HG03469 (cell line): ENCODE measurements around the gene ATP8B3.

ENCODE experiments used
- ATAC-seq: cut with Tn5 transposase; IDR thresholded peaks from one replicate; pipeline ENCODE4 v1.9.1; 2021; ENCODE audit warnings: mild to moderate bottlenecking, moderate library complexity, moderate number of reproducible peaks; ENCODE audit not compliant: unreplicated experiment

ATP8B3 gene, protein sequence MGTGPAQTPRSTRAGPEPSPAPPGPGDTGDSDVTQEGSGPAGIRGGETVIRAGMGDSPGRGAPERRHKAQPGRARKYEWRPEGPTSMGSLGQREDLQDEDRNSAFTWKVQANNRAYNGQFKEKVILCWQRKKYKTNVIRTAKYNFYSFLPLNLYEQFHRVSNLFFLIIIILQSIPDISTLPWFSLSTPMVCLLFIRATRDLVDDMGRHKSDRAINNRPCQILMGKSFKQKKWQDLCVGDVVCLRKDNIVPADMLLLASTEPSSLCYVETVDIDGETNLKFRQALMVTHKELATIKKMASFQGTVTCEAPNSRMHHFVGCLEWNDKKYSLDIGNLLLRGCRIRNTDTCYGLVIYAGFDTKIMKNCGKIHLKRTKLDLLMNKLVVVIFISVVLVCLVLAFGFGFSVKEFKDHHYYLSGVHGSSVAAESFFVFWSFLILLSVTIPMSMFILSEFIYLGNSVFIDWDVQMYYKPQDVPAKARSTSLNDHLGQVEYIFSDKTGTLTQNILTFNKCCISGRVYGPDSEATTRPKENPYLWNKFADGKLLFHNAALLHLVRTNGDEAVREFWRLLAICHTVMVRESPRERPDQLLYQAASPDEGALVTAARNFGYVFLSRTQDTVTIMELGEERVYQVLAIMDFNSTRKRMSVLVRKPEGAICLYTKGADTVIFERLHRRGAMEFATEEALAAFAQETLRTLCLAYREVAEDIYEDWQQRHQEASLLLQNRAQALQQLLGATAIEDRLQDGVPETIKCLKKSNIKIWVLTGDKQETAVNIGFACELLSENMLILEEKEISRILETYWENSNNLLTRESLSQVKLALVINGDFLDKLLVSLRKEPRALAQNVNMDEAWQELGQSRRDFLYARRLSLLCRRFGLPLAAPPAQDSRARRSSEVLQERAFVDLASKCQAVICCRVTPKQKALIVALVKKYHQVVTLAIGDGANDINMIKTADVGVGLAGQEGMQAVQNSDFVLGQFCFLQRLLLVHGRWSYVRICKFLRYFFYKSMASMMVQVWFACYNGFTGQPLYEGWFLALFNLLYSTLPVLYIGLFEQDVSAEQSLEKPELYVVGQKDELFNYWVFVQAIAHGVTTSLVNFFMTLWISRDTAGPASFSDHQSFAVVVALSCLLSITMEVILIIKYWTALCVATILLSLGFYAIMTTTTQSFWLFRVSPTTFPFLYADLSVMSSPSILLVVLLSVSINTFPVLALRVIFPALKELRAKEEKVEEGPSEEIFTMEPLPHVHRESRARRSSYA (N-terminal part only)

GRCh38 chr19:1811942-1812425 is at the start of gene ATP8B3:
TSS of gene ATP8B3 (minus strand) at chr19:1812276. CDS start at chr19:1811736, 540 bp downstream.
- peak; percentile 3 for ATAC-seq

- ATAC-seq, result no peak
Observed at GRCh38 chr19:1861599-1862031, 49.5 kb upstream of the ATP8B3 start.

DNA sequence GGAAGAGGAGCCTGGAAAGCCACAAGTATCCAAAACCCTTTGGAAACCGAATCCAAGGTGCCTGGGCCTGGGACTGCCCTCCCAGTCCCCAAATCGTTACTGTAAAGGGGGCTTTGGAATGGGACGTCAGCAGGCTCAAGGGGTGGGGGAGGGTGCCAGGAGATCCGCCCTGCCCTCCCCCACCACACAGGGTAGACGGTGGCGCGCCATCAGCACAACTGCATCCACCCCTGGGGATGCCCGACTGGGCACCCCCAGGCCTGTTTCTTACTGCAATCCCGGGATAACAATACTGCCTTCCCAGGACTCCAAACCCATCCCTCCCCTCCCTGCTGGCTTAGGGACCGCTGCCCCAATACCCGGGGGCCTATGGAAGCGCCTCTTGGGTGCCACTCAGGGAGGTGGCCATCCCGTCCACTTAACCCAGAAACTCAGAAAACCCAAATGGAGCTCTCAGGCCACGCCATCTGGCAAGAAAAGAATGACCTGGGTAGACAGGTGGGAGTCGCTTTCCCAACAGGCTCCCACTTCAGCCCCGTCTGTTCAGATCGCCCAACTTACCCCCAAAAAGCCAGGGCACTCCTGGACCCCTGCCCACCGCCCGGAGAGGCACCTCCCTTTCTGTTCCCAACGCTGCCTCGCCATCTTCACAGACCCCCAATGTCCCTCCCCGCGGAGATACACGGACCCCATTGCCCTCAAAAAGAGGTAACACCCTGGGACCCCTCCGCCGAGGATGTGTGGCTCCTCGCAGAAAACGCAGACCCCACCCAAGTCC is 48.9 kb upstream of the ATP8B3 start:
- ATAC-seq, result no peak

DNA sequence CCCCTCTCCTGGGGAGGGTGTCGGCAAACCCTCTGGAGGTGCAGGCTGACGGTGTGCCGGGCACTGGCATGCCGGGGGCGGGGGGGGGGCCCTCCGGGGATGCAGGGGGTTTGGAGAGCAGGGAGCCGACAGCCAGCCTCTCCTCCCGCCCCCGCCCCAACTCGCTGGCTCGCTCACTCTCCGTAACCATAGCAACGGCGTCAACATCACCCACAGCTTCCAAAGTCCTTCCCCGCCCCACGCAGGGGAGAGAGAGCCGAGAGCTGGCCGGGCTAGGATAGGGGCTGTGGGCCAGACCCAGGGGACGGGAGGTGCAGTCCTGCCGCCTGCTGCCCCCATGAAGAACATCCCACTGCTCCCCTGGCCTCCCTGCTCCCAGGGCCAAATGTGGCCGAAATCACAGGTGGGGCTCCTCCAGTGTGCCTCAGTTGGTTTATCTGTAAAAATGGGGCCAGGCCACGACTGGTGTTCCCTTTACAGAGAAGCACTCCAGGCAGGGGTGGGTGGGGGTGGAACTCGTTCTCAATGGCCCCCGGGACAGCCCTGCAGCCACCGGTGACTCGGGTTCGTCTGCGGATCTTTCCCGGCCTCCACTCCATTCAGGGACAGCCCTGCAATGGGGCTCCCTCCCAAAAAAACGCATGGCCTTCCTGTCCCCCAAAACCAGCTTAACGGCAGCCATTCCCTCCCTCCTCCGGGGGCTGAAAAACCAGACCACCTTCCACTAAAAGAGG is 48.1 kb upstream of the ATP8B3 start:
- ATAC-seq, result no peak

GRCh38 chr19:1859331-1859781 is 47.3 kb upstream of the ATP8B3 start:
- no peak for ATAC-seq

DNA sequence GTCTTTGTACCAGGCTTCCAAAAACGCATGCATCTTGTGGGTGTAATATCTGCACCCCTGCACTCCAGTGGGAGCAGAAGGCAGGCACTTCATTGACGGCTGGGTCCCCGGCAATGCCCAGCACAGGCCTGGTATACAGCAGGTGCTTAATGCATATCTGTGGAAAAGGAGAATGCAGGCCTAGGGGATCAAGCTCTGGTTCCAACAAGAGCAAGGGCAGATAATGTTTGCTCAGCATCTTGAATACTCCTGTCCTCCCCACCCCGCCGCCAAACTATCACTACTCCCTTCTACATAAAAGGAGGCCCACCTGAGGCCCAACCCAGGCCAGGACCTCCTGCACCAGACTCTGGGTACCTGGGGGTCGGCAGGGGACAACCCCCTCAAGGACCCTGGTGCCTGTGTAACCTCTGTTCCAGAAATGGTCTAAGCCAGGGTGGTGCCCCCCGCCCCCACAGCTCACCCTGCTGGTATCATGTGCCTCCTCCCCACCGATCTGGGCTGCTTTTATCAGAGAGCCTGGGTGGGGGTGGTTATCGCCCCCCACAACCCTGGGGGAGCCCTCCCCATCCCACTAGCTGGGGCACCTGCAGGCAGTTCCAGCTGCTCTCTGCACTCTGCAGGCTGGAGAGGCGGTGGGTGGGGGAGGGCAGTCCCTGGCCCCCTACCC is 46.5 kb upstream of the ATP8B3 start:
- ATAC-seq, result no peak

DNA sequence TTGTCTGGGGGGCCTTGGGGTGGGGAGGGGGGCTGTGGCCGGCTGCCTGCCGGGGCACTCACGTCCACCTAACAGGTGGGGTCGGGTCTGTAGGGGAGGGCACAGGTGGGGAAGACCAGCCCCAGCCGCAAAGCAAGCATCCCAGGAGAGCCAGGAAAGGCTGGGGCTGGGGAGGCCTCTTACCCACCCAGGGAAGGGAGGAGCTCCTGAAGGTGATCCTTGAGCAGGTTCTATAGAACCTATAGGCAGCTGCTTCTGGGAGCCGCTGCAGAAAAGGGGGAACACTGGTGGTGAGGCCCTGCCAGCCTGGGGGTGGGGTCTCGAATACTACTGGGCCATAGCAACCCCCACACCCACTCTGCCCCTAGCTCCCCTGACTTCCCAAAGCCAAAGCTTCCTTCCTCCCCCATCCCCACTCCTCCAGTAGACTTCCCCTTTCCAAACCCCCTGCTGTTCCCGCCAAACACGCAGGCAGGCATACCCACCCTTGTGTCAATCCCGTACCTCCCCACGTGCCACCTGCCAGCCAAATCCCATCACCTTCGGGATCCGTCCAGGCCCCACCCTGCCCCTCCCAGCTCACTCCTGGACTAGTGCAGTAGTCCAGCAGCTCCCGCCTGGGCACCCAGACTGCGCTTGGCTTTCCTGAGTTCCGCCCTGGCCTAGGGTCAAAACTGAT is 45.7 kb upstream of the ATP8B3 start:
- no peak for ATAC-seq

DNA sequence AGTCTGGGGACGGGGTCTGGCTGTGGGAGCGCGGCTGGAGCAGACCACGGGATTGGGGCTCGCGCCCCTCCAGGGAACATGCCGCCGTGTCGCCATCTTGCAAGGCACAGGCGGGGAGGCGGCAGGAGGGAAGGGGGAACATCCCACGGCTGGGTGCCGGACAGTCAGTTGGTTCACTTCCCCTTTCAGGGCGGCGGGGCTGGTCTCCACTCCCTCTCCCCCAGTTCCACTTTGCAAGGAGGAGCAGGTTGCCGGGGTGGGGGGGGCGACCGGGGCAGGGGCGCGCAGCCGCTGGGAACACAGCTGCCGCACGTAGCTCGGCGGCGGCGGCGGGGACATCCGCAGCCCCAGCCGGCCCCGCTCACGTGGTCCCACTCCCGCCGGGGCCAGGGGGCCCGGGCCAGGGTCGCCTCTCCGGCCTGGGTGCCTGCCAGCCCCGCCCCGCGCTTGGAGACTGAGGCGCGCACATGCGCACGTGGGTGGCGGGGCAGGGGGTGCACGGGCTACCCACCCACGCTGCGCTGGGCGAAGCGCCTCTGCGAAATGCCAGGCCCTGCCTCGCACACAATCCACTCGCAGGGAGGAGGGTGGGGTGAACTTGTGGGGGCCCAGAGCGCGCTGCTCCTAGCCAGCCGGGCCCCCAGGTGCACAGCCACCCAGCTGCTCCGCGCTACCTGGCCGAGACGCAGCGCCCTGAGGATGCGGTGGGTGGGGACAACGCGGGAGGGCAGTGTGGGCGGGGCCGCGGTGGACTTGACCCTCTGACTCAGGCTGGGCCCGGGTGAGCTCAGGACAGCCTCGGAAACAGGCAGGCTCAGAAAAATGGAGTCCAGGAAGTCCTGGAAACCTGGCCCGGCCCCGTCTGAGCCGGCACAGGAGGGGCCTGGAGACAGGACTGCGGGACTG is 44.9 kb upstream of the ATP8B3 start:
- ATAC-seq, result no peak

DNA sequence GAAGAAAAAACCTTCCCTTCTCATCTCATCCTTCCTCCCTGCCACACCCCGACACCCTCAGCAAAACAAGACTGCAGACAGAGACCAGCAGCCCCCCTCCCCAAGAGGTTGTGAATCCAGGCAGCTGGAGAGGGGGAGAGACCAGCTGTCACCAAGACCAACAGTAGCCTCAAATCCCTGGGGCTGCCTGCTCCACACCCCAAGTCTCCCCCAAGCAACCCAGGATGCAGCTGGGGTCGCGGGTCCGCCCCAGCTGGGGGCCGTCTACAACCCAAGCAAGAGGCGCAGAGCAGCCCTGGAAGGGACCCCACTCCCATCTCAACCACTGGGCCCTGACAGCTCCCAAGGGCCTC is 44.2 kb upstream of the ATP8B3 start:
- ATAC-seq, result no peak

DNA sequence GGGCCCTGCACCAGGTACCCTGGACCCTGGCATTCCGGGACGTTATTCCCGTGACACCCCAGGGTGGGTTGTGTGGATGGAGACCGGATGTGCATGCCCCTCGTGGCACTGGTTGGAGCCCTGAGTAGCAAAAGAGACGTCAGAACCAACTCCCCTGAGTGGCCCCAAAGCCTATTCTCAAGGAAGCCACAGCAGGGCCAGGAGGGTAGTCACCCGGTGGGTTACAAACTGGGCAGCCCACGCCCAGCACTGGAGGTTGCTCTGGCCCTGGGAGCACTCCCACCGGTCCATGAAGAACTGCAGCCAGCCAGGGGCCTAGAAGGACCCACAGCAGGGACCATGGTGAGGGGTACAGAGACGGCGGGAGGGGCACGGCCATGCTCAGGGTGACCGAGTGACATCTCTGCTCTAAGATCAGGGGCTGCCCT is 43.8 kb upstream of the ATP8B3 start:
- no peak for ATAC-seq

DNA sequence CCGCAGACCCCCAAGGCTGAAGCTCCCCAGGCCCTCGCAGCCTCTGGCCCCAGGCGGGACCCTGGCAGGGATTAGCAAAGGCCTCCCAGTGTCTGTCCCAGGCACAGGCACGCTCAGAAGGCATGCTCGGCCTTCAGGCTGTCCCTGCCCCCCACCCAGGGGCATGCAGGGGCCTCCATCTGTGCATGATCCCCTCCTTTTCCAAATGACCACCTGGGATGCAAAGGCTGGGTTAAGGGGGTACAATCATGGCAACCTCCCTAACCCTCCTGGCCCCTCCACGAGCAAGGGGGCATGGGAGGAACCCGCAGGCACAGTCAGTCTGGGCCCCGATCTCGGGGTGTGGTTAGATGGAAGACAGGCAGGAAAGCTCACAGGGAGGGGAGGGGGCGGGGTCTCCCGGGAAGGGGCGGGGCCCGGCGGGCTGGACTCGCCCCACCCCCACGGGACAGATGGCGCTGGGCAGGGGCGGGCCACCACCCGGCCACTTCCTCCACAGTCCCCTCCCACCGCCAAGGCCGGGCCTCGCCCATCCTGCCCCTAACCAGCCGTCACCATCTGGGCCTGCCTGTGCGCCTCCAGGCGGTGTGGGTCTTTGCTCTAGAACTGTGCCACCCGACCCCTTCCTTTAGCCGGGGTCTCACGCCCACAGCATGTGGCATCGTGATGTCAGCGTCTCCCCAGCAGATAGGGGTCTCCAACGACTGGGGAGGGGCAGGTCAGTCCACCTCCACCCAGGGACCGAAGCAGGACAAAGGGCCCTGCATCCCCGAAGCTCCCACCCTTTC is 43.2 kb upstream of the ATP8B3 start:
- no peak for ATAC-seq

GRCh38 chr19:1854542-1855039 is 42.5 kb upstream of the ATP8B3 start:
- ATAC-seq, result no peak

- no peak for ATAC-seq
Observed at GRCh38 chr19:1854039-1854541, 42.0 kb upstream of the ATP8B3 start.

DNA sequence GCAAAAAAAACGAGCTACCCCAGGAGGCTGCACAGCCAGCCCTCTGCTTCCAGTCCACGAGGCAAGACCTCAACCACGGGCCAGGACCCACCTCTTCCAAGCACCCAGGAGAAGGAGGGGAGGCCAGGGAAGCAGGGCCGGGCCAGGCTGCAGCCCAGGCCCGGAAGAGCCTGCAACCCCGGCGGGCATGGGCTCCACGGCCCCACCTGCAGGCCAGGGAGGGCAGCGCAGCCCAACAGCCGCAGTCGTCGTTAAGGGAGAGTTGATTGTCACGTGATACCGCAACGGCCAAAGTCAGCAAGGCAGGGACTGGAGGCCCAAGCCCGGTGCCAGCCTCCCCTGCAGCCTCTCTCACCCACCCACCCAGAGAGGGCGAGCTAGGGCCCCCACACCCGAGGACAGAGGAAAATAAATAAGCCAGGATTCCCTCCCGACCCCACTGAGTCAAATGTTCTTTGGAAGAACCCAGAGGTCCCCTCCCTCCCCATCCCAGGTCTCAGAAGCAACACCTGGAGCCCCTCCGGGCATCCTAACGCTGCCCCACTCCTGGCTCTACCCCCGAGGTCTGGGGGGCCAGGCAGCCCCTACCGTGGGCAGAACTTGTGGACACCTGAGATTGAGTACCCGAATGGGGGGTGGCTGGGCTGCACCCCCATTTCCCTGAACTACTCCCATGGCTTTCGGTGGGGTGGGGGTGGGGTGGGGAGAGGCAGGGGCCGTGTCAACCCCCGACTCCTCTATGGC is 41.4 kb upstream of the ATP8B3 start:
- ATAC-seq, result no peak

DNA sequence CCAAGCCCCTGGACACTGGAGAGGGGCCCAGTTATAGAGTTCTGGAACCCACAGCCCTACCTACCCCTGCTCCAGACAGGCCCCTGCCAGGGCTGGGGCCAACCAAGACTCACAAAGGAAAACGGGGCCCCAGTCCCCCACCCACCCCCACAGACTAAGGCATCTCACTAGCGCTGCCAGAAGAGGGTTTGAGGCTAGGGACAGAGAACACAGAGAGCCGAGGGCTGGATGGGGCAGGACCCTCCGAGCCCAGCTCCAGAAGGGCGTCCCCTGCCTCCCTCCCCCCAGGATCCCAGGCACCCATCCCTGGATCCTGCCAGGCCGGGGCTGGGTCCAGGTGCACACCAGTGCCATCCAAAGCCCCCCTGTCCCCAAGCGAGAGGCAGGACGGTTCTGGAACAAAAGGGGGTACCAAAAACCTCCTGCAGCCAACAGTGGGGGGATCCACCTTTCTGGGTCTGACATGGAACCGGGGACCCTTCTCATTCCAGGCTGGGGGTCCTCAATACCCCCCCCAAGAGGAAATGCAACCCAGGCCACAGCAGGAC is 40.6 kb upstream of the ATP8B3 start:
- ATAC-seq, result no peak
